HG03064 (cell line): ENCODE measurements around the gene BAG1.

ENCODE experiments used
- ATAC-seq: cut with Tn5 transposase; IDR thresholded peaks from one replicate; pipeline ENCODE4 v1.9.1; 2021; ENCODE audit warnings: low read depth; ENCODE audit not compliant: unreplicated experiment

The BAG1 gene

DNA sequence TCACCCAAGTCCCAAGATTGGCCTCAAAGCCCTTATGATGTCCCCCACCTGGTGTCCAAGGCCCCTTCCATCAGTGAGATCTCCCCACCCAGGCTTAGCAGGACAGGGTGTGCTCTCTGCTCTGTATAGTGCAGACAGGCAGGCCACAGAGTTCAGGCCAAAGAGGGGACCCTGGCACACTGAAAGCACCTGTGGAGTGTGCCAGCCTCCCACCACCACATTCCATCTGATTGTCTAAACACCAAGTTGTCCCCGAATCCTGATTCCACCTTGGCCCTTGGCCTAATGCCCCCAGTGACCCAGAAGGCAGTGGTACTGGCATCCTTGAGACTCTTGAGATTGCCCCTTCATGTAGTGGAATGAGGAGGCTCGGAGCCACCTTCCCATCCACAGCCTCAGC, 19.2 kb downstream of the BAG1 start:
- no peak for ATAC-seq

DNA sequence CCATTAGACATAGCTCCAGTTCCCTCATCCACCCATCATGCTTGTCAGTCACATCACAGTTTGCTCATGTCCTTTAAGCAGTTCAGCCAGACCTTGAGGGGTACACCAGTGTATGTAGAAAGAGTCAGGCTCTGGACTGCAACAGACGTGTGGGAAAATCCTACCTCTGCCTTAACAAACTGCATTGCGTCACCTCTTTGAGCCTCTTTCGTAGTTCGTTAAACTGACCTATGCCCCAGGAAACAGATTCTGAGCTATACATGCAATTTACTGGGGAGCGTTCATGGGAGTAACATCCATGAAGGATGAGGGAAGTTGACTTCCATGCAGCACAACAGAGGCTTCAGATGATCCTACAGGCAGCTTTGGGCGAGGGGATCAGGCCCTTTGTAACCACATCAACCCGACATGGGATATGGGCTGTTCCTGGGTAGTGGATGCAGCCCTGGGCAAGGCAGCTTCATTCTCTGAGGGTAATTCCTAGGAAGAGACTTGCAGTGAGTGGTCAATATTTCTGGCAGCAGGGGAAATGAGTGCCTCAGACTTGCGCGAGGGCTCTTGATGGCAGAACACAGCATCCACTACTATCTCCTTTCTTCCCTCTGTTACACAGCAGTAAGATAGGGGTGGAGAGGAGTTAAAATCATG, 20.2 kb downstream of the BAG1 start:
- ATAC-seq: no peak

- no peak for ATAC-seq
Observed at GRCh38 chr9:33242609-33243134, 21.8 kb downstream of the BAG1 start.

GRCh38 chr9:33241298-33241697, 23.2 kb downstream of the BAG1 start:
- ATAC-seq: no peak

DNA sequence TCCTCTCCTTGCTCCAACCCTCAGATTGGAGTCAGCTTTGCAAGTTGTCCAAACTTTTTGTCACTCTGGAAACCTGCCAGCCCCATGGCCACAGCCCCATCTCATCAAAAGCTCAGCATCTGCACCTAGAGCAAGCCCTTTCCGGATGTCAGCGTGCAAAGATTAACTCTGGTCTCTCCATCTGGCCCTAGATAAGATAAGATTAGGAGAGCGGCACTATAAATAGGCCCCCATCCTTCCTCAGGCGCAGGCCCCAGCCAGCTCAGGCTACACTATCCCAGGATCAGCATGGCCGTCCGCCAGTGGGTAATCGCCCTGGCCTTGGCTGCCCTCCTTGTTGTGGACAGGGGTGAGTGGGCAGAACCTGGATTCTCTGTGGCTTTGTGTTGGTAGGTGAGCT, 24.6 kb downstream of the BAG1 start, which contains the start of gene SPINK4:
Gene SPINK4, plus strand, starts transcription at position 247 of the 400 bp plus-strand sequence. Its CDS starts 42 bp downstream, at position 289.
- ATAC-seq: no peak

GRCh38 chr9:33236571-33236970, 27.9 kb downstream of the BAG1 start:
- ATAC-seq: no peak

GRCh38 chr9:33234511-33235467, 29.7 kb downstream of the BAG1 start:
- no peak for ATAC-seq

DNA sequence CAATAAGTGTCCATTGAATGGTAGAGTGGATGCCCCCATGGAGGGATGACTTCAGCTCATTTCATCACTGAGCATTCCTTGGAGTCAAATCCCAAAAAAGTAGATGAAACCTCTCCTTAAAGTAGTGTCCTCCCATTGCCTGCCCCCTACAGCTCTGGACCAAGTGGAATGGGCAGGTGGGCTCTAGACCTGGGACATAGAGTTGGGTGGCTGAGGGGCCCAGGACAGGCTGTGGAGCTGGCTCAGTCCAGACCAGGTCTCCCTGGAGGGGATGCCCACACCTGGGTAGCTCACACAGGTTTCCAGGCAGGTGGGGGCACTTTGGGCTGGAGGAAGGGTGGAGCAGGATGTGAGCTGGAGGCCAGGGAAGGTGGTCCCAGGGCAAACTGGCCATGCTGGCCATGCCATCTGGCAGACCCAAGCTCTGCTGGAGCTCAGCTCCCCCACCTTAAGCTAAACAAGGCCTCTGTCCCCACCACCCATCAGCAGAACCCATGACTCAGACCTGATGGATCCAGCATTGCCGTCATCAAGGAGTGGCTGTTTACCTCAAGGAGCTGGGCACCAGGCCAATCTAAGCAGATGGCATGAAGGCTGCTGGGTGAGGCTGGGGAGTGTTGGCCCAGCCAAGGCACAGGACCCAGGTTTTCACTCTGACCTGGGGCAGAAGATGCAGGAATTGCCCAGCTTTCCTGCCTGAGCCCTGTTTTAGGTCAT, 30.7 kb downstream of the BAG1 start:
- ATAC-seq: no peak

- no peak for ATAC-seq
Observed at GRCh38 chr9:33232815-33233214, 31.7 kb downstream of the BAG1 start.

DNA sequence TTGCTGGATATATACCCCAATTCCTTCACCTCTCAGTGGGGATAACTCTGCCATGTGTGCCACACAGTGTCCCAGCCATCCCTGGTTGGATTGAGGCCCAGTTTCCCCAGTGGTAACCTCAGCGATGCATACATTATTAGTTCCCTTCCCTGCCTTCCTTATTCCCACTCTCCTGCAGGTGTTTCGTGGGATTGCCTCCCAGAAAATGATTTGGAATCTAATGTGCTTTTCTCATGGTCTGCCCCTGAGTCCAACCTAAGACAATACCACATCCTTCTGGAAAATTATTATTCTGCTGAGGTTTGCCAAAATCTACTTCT, 32.9 kb downstream of the BAG1 start:
- no peak for ATAC-seq

- no peak for ATAC-seq
Observed at GRCh38 chr9:33230756-33231622, 33.5 kb downstream of the BAG1 start.

GRCh38 chr9:33229359-33230114, 35.0 kb downstream of the BAG1 start:
- ATAC-seq: no peak

GRCh38 chr9:33228606-33229005, 35.9 kb downstream of the BAG1 start:
- ATAC-seq: no peak

GRCh38 chr9:33227741-33228140, 36.8 kb downstream of the BAG1 start:
- no peak for ATAC-seq

DNA sequence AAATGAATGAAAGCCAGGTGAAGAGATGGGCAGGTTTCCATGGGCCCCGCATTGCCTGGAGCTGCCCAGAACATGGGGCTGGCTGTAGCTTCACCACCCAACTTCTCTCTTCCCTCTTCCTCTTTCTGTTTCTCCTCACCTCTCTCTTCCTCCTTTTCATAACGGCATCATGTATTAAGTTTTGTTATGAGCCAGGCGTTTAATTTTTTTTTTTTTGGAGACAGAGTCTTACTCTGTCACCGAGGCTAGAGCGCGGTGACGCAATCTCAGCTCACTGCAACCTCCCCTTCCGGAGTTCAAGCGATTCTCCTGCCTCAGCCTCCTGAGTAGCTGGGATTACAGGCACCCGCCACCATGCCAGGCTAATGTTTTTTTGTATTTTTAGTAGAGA, 37.5 kb downstream of the BAG1 start:
- peak; percentile 60 for ATAC-seq

GRCh38 chr9:33225319-33226147, 39.0 kb downstream of the BAG1 start:
- no peak for ATAC-seq

GRCh38 chr9:33223696-33224095, 40.8 kb downstream of the BAG1 start:
- ATAC-seq: no peak

- no peak for ATAC-seq
Observed at GRCh38 chr9:33222031-33222430, 42.5 kb downstream of the BAG1 start.

DNA sequence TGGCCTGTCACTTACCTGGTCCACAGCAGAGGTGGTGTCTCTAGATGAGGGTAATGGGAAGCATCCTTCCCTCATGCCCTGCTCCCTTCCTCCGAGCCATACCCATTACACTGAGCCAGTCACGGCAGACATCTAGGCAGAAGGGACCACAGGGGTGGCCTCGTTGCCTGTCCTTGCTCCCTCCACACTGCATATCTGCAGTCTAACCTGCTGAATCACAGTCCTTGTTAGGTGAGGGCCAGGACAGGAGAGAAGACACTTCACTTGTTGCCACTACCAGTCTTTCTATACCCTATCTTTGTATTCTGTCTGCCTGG, 43.0 kb downstream of the BAG1 start:
- ATAC-seq: no peak
